COR-L47 (cell line): ENCODE data around the gene BRD4.
A peak's percentile ranks its signal among the peaks of the same experiment; 100 is the strongest.
"Not testable (repeated sequence)": the region's sequence is repeated elsewhere in the genome, so short reads cannot be mapped to it uniquely, and the experiment has no call there.

Experiments
- DNase-seq: peaks from one replicate; lab custom pipeline; 2025; lab: John Stamatoyannopoulos, UW

BRD4 gene

DNA sequence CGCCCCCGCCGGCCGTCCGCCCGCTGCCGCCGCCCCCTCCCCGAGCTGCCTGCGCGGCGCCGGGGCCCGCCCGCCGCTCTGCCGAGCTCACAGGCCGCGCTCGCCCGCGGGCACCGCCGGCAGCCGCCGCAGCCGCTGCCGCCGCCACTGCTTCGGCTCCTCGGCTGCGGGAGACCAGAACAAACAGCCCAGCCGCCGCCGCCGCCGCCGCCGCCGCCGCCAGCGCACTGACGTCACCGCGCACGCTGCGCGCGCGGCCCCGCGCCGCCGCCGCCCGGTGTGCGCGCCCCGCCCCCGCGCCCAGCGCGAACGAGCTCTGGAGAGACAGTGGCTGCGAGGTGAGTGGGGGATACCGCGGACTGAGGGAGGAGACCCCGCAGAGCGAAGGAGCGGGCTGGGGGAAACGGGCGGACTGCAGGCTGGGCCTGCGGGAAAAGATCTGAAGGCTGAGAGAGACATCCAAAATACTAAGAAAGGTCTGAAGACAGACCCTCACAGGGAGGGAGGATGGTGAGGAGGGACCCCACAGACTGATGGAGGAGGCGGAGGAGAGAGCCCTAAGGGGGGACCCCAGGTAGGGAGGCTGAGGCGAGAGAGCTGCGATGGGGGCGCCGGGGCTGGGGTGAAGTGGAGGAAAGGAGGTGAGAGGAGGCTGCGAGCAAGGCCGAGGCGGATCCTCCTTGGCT is at the start of gene BRD4:
Gene BRD4, minus strand, starts transcription at position 229 of the 686 bp plus-strand sequence. CDS start 59,440 bp downstream, outside the sequence.
- peak; percentile 50 for DNase-seq

DNA sequence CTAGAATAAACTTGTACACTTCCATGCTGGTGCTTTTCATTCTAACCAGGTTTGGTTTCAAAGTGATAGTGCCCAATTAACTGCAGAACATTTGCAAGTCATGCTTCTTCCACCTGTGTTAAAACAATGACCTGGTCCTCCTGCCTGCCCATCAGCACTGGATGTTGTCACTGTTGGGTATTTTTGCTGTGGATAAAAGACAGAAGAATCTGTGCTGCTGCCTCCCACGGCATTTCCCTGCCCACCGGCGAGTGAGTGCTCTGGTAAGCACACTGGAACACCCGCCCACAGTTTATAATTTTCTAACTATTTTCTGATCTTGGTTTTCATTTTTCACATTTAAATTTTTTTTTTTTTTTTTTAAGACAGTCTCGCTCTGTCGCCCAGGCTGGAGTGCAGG is 49.5 kb upstream of the BRD4 start:
- DNase-seq: no peak

DNA sequence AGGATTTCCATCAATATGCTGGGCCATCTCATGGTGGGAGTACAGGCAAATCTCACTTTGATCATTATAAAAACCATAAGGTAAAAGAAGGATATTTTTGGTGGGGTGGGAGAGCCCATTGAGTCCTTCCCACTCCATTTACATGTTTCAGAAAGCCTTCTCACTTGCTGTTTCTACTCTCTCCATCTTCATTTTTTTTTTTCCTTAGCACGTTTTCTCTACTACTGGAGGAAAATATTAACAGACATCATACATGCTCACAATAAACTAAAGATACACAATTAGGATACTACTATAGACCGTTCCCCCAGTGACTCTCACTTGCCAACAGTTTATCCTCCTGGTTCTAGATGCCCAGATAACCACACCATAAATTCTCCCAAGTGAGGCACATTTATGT is 49.1 kb upstream of the BRD4 start:
- no peak for DNase-seq

DNA sequence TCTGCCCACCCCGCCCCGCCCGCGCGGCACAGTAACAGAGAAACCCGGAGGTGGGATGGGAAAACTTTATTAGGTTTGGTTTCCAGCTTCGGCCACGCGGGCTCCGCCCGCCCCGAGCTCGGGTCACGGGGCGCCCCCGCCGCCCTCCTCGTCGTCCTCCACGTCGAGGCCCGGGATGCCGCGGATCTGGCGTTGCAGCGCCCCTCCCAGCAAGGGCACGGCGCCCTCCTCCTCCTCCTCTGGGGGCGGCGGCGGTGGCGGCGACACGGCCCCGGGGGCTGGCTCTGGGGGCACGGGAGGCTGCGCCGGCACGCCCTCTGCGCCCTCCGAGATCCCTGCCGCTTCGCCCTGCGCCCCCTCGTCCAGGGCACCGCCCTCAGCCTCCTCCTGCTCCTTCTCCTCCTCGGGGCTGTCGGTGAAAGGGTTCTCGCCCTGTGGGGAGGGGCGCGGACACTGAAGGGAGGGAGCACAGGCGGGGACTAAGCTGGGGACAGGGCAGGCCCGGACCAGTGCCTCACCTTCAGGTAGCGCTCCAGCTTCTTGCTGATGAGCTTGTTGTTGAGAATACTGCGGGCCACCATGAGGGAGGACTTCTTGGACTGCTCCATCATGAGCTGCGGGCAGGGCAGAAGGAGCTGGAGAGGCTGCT is 47.8 kb upstream of the BRD4 start:
- peak; percentile 43 for DNase-seq

DNA sequence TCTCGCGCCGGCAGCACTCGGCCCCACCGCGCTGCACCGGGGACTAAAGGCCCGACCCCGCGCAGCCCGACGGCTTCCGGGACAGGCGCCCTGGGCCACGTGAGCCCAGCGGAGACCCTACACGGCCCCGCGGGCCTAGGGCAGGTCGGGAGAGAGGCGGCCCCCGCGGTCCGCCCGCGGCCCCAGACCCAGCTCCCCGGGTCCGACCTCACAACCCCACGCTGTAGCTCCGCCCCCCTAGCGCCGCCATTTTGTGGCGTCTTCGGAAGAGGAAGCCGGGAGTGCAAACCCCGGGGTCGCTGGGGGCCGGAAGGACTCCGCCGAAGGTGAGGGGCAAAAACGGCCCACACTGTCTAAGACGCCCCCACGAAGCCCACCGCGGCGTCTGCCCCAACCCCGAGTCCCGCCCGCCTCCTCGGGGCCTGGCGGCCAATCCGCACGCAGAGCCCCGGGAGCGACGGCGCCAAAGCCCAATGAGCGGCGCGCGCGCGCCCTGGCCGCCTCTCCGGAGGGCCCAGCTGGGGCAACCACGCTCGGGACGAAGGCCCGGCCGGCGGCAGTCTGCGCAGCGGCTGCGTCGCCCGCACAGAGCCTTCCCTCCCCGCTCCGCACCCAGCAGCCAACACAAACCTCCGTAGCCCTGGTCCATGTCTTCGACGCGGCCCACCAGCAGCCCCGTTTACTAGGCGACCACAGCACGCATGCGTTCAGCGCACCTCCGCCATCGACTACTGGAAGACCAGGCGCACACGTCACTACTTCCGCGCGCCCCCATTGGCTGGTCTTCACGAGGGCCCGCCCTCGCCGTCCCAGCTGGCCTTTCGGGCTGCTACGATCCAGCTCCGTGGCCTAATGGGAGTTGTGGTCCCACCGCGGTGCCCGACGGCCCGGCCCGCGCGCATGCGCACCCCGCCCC is 47.0 kb upstream of the BRD4 start, which contains the start of gene AKAP8:
Gene AKAP8, minus strand, starts transcription at position 705 of the 916 bp plus-strand sequence. Its CDS starts 56 bp downstream, at position 649.
- peak; percentile 98 for DNase-seq

DNA sequence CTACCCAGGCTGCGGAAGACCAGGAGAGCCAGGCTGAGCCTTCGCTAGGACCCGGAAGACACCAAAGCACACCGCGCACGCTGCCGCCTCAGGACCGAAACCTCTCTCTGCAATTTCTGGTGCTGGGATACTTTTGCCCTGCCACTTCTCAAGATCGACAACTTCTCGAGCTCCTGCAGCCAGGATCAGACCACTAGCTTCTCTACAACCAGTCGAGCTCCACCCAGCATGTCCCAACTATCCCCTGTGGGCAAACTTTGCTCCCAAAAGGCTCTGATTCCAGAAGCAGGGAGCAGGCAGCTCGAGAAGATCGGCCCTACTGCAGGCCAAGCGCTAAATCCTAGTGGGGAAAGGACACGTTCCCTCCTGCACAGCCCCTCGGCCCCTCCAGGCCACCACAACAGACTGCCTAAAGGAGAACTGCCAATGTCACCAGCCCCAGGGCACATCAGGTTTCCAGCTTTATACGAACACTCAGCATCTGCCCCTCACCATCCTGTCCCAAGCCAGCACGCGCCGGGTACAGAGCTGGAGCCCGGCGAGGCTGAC is 46.3 kb upstream of the BRD4 start:
- peak; percentile 17 for DNase-seq

DNA sequence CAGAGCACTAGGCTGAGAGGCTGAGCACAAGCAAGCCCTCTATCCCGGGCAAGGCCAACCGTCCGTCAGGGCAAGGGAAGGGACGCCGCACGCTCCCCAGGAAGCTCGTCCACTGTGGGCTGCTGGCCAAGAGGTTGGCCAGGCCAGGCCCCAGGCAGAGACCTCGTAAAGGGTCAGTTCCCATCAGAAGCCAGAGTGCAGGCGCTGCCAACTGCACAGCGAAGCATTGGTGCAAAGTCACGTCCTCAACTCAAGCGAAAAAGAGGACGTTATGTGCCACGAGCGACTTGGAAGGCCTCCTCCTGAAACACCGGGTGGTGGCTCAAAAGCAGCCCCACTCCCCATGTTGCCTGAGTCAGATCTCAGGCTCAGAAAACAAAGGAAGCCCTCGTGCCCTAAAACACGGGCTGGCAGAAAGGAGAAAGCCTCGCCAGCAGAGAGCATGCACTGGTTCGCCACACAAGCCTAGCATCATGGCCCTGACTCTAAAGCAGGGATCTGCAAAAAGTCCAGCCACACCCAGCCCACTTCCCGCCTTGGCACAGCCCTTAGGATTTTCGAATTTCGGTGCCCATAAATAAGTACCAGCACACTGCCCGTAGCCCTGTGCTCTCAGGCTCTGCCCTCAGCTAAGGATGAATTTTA is 42.6 kb upstream of the BRD4 start:
- DNase-seq: no peak

DNA sequence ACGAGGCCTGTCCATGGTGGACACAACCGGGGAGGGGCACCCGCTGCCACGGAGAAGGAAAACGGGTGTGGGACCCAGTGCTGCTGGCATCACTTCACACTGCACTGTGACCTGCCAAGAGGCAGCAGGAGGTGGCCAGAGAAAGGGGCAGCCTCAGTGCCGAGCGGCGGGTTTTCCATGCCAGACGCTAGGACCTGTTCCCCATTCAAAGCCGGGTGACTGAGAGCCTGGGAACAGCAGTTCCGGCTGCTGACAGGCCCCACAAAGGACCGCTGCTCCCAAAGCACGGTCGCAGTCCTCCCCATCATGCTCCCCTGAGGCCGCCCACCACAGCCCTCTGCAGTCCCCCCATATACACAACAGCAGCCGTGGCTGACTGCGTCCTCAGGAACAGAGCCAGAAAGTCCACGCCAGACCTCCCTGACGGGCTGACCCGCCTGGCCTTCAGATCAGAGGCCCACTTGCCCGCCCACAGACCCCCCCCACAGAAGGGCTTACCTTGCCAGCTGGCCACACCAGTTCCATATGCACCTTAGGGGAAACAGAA is 41.8 kb upstream of the BRD4 start:
- DNase-seq: no peak

DNA sequence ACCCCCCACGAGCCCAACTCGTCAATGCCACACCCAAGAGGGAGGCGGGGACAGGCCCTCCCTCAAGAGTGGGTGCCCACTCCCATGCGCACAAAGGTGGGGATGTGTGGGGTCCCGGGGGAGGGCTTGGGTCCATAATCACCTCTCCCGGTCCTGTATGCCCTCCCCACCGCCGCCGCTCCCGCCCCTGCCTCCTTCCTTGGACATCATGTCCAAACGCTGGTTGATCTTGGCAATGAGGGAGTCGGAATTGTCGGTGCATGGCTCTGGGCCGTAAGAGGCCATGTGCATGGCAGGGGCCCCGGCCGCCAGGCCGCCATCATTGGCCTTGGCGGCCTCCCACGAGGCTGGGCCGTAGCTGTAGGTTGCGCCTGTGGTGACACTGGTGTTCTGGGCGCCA is 41.3 kb upstream of the BRD4 start:
- no peak for DNase-seq

DNA sequence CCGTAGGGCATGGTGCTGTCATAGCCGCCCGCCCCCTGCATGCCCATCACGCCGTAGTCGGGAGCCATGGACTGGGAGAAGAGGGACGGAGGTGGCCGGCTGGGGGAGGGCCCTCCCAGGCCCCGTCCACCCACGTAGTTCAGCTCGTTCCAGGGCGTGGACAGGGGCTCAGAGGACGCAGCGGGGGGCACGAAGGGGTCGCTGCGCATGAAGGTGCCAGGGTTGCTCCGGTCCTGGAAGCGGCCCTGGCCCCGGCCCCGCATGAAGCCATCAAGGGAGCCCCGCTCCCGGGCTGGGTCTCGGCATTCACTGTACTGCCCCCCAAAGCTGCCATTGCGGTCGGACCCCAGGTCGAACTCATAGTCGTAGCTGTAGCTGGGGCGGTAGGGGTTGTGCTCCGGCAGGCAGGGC is 40.6 kb upstream of the BRD4 start:
- DNase-seq: no peak

DNA sequence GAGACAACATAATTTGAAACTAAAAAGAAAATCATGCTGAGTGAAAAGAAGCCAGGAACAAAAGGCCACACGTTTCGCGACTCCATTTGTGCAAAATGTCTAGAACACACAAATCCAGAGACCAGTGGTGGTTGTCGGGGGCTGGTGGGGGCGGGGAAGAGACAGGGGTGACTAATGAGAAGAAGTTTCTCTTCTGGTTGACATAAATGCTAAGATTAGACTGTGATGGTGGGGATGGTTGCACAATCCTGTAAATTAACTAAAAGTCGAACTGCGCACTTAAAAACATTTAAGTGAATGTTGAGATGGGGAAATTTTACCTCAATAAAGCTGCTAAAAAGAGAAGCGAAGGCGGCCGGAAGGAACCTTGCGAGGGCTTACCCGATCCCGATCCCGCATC is 40.1 kb upstream of the BRD4 start:
- DNase-seq: no peak

DNA sequence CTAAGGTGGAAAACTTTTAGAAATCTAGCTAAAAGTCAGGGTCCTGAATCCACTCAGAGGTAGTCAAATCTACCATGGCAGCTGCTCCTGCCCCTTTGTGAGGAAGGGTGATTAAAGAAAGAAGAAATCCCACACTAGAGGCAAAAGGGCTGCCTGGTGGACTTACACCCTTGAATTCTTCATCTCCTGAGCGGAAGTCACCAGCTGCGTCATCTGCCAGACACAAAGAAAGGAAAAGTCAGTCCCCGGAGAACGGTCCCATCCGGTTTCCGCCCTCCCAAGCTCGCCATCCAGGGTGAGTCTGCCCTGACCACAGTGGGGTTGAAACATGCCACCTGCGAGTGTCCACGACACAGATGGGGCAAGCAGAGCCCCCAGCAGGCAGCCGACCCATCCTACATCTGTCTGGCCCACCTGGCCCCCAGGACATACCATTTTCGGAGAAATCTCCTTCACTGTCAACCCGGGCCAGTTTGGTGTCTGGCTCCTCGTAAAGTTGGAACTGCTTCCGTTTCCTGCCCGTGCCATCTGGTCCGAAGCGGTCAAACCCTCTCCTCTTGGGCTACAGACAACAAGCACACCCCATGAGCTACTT is 39.5 kb upstream of the BRD4 start:
- DNase-seq: no peak

DNA sequence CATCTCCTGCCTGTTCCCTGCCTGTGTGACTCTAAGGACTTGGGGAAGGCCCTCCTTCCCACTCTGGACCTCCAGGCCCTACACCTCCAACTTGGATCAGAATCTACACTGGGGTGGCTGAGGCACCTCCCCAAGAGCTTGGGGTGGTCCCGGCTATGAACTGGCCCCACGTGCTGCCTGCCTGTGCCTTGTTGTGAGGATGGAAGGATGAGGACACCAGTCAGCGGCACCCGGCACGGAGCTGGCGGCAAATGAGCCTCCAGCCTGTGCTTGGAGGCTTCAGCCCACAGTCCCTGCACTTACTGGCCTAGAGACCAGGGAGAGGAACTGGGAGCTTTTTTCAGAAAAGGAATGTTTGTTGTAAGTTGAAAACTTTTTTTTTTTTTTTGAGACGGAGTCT is 38.8 kb upstream of the BRD4 start:
- no peak for DNase-seq

DNA sequence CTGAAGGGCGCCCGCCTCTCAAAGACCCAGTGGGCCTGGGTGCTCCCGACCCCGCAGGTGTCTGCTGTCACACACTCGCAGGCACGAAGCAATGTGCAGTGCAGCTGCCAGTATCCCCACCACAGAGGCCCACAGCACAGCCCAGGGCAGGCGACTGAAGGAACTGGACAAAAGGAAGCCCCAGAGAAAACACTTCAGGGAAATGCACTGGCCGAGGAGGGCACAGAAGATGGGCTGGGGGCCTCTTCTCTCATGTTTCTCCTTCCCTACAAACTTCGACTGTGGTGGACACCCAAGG is 37.2 kb upstream of the BRD4 start:
- no peak for DNase-seq

DNA sequence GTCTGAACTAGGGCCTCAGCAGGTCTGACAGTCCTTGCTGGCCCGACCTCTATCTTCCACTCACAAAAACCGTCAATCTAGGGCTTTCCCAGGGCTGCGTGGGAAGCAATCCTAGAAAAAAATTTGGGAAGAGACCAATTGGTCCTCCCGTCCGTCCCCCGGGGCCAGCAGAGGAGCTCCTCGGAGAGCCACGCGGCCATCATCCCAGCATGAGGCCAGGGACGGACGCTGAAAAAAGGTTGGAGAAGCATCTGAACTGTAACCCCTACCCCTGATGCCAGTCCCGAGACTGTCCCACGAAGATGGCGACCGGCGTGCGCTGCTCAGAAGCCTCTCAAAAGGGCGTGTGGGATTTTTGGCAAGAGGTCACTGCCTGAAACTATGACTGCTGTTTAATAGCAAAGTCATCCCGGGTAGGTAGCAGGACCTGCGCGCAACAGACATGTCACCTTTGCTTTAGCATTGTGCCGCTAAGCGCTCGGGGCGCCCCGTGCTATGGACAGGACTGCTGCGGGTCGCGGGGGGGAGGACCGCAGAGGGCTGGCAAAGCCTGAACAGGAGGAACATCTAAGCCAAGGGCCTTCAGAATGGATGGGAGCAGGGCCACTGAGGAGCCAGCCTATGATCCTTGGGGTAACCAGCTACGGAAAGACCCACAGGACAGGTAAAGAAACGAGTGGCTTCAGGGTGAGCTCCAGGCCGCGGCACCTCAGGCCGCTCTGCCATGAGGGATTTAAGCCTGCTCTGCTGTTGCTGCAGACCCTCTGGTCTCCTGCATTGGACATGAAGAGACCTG is 36.7 kb upstream of the BRD4 start:
- no peak for DNase-seq

DNA sequence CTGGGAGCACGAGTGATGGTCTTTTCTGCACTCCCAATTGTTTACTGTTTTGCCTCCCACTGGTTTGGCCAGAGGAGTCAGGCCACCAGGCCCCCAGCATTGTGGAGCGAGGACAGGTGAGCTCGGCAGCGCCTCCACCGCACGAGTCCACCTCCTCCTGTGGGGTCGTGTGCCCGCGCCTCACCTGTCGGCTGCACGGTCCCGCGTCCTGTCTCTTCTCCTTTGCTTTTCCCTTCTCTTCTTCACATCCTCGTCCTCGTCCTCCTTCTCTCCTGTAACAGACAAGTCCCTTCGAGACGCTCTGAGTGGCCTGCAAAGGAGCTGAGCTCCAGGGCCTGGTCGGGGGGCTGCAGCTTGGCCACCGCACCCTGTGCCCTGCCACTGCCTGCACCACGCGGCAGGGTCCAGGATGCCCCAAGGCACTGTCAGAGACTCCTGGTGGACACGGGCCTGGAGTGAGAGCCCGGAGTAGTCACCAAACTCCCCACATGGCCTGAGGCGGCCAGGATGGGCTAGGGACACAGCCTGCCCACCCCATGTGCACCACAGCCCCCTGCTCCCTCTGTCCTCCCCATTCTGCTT is 35.8 kb upstream of the BRD4 start:
- no peak for DNase-seq

DNA sequence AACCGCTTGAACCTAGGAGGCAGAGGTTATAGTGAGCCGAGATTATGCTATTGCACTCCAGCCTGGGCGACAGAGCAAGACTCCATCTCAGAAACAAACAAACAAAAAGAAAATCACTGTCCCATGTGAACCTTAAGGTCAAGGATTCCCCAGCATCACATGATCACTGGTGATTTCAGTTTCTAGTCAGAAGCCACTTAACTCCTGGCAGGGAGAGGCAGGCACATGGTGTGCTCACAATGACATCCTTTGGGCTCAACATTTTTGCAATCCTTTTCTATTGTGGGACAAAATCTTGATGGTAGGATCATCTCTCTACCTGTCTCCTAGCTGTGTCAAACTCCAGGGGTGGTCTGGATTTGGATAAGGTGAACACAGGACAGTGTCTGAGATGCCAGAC is 35.1 kb upstream of the BRD4 start:
- no peak for DNase-seq

DNA sequence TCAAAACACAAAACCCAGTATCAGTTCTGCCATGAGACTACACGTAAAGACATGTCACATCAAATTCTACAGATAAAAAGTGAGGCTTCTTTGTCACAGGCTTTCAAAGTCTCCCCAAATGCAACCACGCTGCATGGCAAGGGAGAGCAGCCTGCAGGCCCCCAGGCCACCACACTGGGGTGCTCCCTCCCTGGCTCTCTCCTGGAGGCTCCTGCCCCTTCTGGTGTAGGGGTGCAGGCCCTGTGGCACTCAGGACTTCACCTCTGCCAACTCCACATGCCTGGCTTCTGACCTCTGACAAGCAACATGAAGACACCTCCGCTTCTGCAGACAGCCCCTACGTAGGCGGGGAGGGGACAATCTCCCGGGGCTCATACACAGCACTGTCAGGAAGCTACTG is 32.9 kb upstream of the BRD4 start:
- DNase-seq: no peak

DNA sequence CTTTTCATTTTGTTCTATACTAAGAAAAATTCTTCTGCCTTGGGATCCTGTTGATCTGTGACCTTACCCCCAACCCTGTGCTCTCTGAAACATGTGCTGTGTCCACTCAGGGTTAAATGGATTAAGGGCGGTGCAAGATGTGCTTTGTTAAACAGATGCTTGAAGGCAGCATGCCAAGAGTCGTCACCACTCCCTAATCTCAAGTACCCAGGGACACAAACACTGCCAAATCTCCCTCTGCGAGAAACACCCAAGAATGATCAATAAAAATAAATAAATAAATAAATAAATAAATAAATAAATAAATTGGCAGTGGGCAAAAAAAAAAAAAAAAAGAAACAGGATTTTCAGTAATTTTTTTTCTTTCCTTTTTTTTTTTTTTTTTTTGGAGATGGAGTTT is 31.5 kb upstream of the BRD4 start:
- not testable (repeated sequence) for DNase-seq

DNA sequence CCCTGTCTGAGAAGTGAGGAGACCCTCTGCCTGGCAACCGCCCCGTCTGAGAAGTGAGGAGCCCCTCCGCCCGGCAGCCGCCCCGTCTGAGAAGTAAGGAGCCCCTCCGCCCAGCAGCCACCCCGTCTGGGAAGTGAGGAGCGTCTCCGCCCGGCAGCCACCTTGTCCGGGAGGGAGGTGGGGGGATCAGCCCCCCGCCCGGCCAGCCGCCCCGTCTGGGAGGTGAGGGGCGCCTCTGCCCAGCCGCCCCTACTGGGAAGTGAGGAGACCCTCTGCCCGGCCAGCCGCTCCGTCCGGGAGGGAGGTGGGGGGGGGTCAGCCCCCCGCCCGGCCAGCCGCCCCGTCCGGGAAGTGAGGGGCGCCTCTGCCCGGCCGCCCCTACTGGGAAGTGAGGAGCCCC is 30.7 kb upstream of the BRD4 start:
- DNase-seq: not testable (repeated sequence)
